H9 (cell line): ENCODE results near the gene PIAS3. TPM values are rescaled to one million over a fixed set of nuclear protein-coding genes. Genes with fewer than 3 reads are reported as not detected.

Experiments used
- DNase-seq: peaks from one replicate; pipeline ENCODE4 v3.0.0-alpha.2; 2017
- H2AFZ ChIP-seq: one replicate; pipeline ENCODE4 v1.6.1; 2013; ENCODE audit warnings: mild to moderate bottlenecking, low read length, control low read depth, moderate library complexity
- H2AK5ac ChIP-seq: 2 replicates; pipeline ENCODE4 v1.6.1; 2013; ENCODE audit warnings: low read length, control low read depth, mixed read lengths; ENCODE audit not compliant: insufficient read length
- H2BK120ac ChIP-seq: one replicate; pipeline ENCODE4 v1.6.1; 2013; ENCODE audit warnings: low read depth, mild to moderate bottlenecking, low read length, control low read depth, inconsistent platforms; ENCODE audit not compliant: poor library complexity, severe bottlenecking
- H2BK12ac ChIP-seq: 2 replicates; pipeline ENCODE4 v1.6.1; 2013; ENCODE audit warnings: low read length, control low read depth, mixed read lengths, low read depth; ENCODE audit not compliant: insufficient read length
- H2BK15ac ChIP-seq: 2 replicates; pipeline ENCODE4 v1.6.1; 2013; ENCODE audit warnings: low read depth, low read length, control low read depth
- H2BK20ac ChIP-seq: one replicate; pipeline ENCODE4 v1.6.1; 2013; ENCODE audit warnings: low read depth, mild to moderate bottlenecking, low read length, control low read depth, inconsistent platforms; ENCODE audit not compliant: poor library complexity, severe bottlenecking
- H2BK5ac ChIP-seq: 2 replicates; pipeline ENCODE4 v1.6.1; 2013; ENCODE audit warnings: low read length, control low read depth, mixed read lengths; ENCODE audit not compliant: insufficient read length
- H3K14ac ChIP-seq: 2 replicates; pipeline ENCODE4 v1.6.1; 2013; ENCODE audit warnings: low read length, control low read depth; ENCODE audit not compliant: insufficient read depth
- H3K18ac ChIP-seq: 2 replicates; pipeline ENCODE4 v1.6.1; 2013; ENCODE audit warnings: low read depth, mild to moderate bottlenecking, mixed read lengths, low read length, control low read depth; ENCODE audit not compliant: insufficient read length
- H3K23ac ChIP-seq: 2 replicates; pipeline ENCODE4 v1.6.1; 2013; ENCODE audit warnings: low read length, control low read depth, mixed read lengths, low read depth; ENCODE audit not compliant: insufficient read length
- H3K23me2 ChIP-seq: 2 replicates; pipeline ENCODE4 v1.6.1; 2013; ENCODE audit warnings: low read depth, mild to moderate bottlenecking, mixed read lengths, low read length, control low read depth; ENCODE audit not compliant: insufficient read length, poor library complexity, severe bottlenecking
- H3K27ac ChIP-seq: 2 replicates; pipeline ENCODE4 v1.5.1; 2013; ENCODE audit warnings: low read length, control low read depth, mixed read lengths, low read depth; ENCODE audit not compliant: insufficient read length
- H3K27me3 ChIP-seq: 2 replicates; pipeline ENCODE4 v1.6.1; 2013; ENCODE audit warnings: low read length, control low read depth, inconsistent platforms; ENCODE audit not compliant: insufficient read depth
- H3K4ac ChIP-seq: 2 replicates; pipeline ENCODE4 v1.6.1; 2013; ENCODE audit warnings: low read depth, mild to moderate bottlenecking, control low read depth, inconsistent platforms, low read length, moderate library complexity
- H3K4me1 ChIP-seq: 2 replicates; pipeline ENCODE4 v1.6.1; 2013; ENCODE audit warnings: low read length, control low read depth, inconsistent platforms; ENCODE audit not compliant: insufficient read depth
- H3K4me2 ChIP-seq: 2 replicates; pipeline ENCODE4 v1.6.1; 2013; ENCODE audit warnings: low read length, control low read depth, mixed read lengths; ENCODE audit not compliant: insufficient read length, insufficient read depth
- H3K56ac ChIP-seq: 2 replicates; pipeline ENCODE4 v1.6.1; 2013; ENCODE audit warnings: low read depth, mild to moderate bottlenecking, mixed read lengths, low read length, control low read depth; ENCODE audit not compliant: insufficient read length
- H3K79me1 ChIP-seq: 2 replicates; pipeline ENCODE4 v1.6.1; 2013; ENCODE audit warnings: low read depth, mild to moderate bottlenecking, moderate library complexity, low read length, control low read depth, inconsistent platforms; ENCODE audit not compliant: insufficient read depth, poor library complexity, severe bottlenecking
- H3K79me2 ChIP-seq: 2 replicates; pipeline ENCODE4 v1.6.1; 2013; ENCODE audit warnings: low read length, control low read depth, inconsistent platforms; ENCODE audit not compliant: insufficient read depth
- H3K9ac ChIP-seq: 2 replicates; pipeline ENCODE4 v1.6.1; 2013; ENCODE audit warnings: low read length, control low read depth, mixed read lengths; ENCODE audit not compliant: insufficient read length; ENCODE audit errors: extremely low read depth
- H3K9me3 ChIP-seq: one replicate; pipeline ENCODE4 v1.6.1; 2013; ENCODE audit warnings: low read depth, low read length, inconsistent platforms; ENCODE audit not compliant: control insufficient read depth
- H3T11ph ChIP-seq: one replicate; pipeline ENCODE4 v1.6.1; 2013; ENCODE audit warnings: mild to moderate bottlenecking, low read length, control low read depth, inconsistent platforms
- H4K20me1 ChIP-seq: one replicate; pipeline ENCODE4 v1.6.1; 2013; ENCODE audit not compliant: control insufficient read depth, insufficient read length, insufficient read depth
- H4K5ac ChIP-seq: 2 replicates; pipeline ENCODE4 v1.6.1; 2013; ENCODE audit warnings: low read depth, mild to moderate bottlenecking, mixed read lengths, low read length, control low read depth; ENCODE audit not compliant: insufficient read length
- H4K8ac ChIP-seq: replicated peaks from 2 replicates; pipeline ENCODE4 v1.6.1; 2013; ENCODE audit warnings: low read length, control low read depth, mixed read lengths, low read depth; ENCODE audit not compliant: insufficient read length
- H4K91ac ChIP-seq: 2 replicates; pipeline ENCODE4 v1.6.1; 2013; ENCODE audit warnings: low read depth, mild to moderate bottlenecking, moderate library complexity, mixed read lengths, low read length, control low read depth; ENCODE audit not compliant: insufficient read length
- H3K27ac Mint-ChIP-seq, 3 experiments: 2 replicates in 2 of 3; 3 replicates in 1 of 3; pipeline ENCODE4 v1.8.0; 2020 to 2021; ENCODE audit warnings: mixed read lengths in 3 of 3, mild to moderate bottlenecking in 1 of 3, moderate library complexity in 1 of 3
- H3K27me3 Mint-ChIP-seq: 2 replicates; pipeline ENCODE4 v1.8.0; 2021; ENCODE audit warnings: low read depth, mild to moderate bottlenecking, moderate library complexity, mixed read lengths
- H3K36me3 Mint-ChIP-seq, 3 experiments: 2 replicates in 2 of 3; 3 replicates in 1 of 3; pipeline ENCODE4 v1.8.0; 2020 to 2021; ENCODE audit warnings: low read depth in 3 of 3, mixed read lengths in 3 of 3; ENCODE audit not compliant: insufficient read depth in 1 of 3
- H3K4me1 Mint-ChIP-seq, 2 experiments: 2 replicates each; pipeline ENCODE4 v1.8.0; 2020; ENCODE audit warnings: mixed read lengths in 2 of 2
- H3K4me3 Mint-ChIP-seq, 2 experiments: 2 replicates in 1 of 2; 3 replicates in 1 of 2; pipeline ENCODE4 v1.8.0; 2020 to 2021; ENCODE audit warnings: mild to moderate bottlenecking in 2 of 2, mixed read lengths in 2 of 2, moderate library complexity in 1 of 2
- H3K9me3 Mint-ChIP-seq, 2 experiments: 2 replicates in 1 of 2; 3 replicates in 1 of 2; pipeline ENCODE4 v1.8.0; 2020; ENCODE audit warnings: mild to moderate bottlenecking in 2 of 2, mixed read lengths in 2 of 2, moderate library complexity in 1 of 2
- CTCF ChIP-seq: fragments of 200-600 bp; sonication (generic); conservative IDR thresholded peaks from 3 replicates; pipeline ENCODE4 v1.8.0; 2021; ENCODE audit warnings: antibody characterized with exemption, mild to moderate bottlenecking
- WGBS: extraction: QIAGEN DNeasy Blood & Tissue Kit; methylation state at CpG from one replicate; pipeline ENCODE4 v1.1.7; 2013; ENCODE audit warnings: missing lambda C conversion rate, low lambda C conversion rate, mixed read lengths; ENCODE audit not compliant: insufficient read length; ENCODE audit errors: extremely low coverage; 5-methylcytosine and 5-hydroxymethylcytosine counted together
- total RNA-seq: library from RNA; stranded (reverse); gene quantifications from 2 replicates; pipeline ENCODE4 v1.2.1, GENCODE V29; 2021

Gene PIAS3
- total RNA-seq, 1 experiment from 2014 or later: 33.9 TPM

DNA sequence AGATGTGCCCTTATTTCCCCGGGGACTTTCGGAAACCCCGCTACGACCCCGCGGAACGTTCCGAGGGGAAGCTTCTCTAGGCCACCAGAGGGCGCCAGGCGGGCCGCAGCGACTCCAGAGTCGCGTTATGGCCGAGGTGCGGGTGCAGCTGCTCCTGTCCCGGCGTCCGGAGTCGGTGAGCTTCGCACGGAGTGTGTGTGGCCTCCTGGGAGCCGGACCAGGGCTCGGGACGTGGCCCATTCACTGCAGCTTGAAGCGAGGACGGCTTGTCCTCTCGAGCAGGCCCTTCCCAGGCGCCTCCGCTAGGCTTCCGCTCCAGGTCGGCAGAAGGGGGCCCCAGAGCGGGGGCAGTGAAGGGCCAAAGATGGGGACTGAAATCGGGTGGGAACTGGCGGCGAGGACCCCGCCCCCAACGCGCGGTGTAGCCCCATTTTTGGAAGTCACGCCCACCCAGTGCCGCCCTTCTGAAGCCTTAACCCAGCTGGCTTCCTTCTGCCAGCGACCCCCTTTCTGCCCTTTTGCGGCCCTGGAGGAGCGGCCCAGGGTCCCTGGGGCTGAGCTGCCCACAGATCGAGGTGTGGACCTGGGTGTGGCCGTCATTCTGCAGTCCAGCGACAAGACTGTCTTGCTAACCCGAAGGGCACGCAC, 13.2 kb downstream of the PIAS3 start, which contains the start of gene NUDT17:
NUDT17 (plus strand) TSS at position 117 of the 648 bp plus-strand sequence; CDS start at position 128, 11 bp downstream.
- Histone ChIP-seq H3K9me3 (no peaks in the 10 kb centered on the region), H2BK120ac (no peak within 1 kb of the TSS), H3K79me1 (no peaks in the 10 kb centered on the region), H3K4me1 (no peaks in the 10 kb centered on the region), H2BK12ac (no peak within 1 kb of the TSS), H3K4me2 (peak within 1 kb of the TSS; percentile 42), H4K8ac (no peak within 1 kb of the TSS), H3K23me2 (peaks cover 3% of the 10 kb centered on the region), H3T11ph (no peak within 1 kb of the TSS), H3K18ac (peak within 1 kb of the TSS; percentile 55), H3K4ac (no peak within 1 kb of the TSS), H3K27me3 (no peaks in the 10 kb centered on the region), H2BK15ac (no peak within 1 kb of the TSS), H2BK20ac (no peak within 1 kb of the TSS), H3K79me2 (no peaks in the 10 kb centered on the region), H3K9ac (no peak within 1 kb of the TSS), H4K20me1 (no peaks in the 10 kb centered on the region), H3K14ac (peak within 1 kb of the TSS; percentile 72; the same call in 1 of the 2 replicates), H4K5ac (no peak within 1 kb of the TSS), H3K23ac (no peak within 1 kb of the TSS), H4K91ac (no peak within 1 kb of the TSS), H3K56ac (no peak within 1 kb of the TSS), H3K27ac (no peak within 1 kb of the TSS), H2AFZ (no peak within 1 kb of the TSS), H2AK5ac (no peak within 1 kb of the TSS), H2BK5ac (no peak within 1 kb of the TSS)
- Mint-ChIP-seq H3K27ac (peak within 1 kb of the TSS in 1 of 3 experiments; percentile 20; a peak in 1 of 7 replicates), H3K27me3 (no peaks in the 10 kb centered on the region; the same call in 1 of the 2 replicates), H3K4me1 (peaks cover 6% of the 10 kb centered on the region in 2 experiments; a peak in 2 of 4 replicates), H3K4me3 (no peak within 1 kb of the TSS), H3K9me3 (no peaks in the 10 kb centered on the region), H3K36me3 (peaks cover 16 to 49% (median 46%) of the 10 kb centered on the region in 3 experiments; a peak in 6 of 7 replicates)
- DNase-seq: peak; percentile 85
- TF ChIP-seq CTCF: peak; percentile 98
- no CpG with 5 or more reads among the region's 50 CpGs for WGBS
